Kasumi-1 (cell line): ENCODE results near the gene SOX8.

Experiments used
- DNase-seq, 2 experiments: peaks; one replicate each; lab custom pipeline; 2025; lab: John Stamatoyannopoulos, UW

Gene SOX8

DNA sequence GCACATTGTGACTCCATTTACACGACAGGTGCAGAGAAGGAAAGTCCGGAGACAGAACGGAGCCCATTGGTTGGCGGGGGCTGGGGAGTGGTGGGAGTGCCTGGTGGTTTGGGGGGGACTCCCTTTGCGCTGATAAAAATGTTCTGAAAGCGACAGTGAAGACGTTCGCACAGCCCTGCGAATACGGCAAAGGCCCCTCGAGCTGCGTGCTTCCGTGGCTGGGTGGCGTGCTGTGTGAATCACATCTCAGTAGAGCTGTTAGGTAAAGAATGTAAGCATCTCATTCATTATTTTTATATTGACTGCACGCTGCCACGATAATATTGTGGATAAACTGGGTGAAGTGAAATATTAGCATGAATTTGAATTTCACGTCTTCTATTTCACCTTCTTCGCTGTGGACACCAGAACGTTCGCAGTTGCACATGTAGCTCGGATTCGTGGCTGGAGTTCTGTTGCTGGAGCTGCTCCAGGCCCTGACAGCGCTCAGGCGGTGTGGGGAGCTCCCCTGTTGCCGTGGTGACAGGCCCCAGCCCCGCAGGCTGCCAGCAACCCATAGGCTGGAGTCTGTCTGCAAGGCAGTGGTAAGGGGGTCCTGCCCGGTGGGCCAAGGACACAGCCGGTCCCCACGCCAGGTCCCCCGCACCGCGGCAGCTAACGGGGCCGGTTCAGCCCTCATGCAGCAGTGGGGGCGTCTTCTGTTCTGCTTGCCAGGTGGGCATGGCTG, 44.6 kb downstream of the SOX8 start:
- no peak for DNase-seq

DNA sequence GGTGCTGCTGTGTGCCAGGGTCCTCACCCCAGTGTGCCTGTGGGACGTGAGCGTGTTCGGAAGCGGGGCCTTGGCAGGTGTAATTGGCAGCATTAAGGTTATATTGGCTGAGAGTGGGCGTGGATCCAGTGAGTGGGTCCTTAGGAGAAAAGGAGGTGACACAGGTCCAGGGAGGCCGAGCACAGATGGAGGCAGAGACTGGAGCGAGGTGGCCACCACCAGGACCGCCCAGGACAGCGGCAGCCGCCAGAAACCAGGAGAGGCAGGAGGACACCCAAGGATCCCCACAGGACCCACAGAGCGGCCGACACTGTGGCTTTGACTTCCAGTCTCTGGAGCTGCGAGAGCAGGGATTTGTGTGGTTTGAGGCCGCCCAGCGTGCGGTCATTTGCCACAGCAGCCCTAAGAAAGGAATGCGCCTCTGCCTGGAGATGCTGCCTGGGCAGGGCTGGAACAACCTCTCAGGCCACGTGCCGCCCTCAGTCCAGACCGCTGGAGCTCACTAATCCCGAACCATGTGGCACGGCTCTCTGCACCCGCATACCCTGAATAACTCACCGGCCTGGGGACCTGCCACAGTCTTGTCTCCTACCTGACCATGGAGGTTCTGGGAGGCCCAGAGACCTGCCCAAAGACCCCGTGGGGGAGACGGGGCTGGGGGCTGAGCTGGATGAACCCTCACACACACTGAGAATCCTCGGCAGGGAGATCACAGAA, 45.4 kb downstream of the SOX8 start:
- no peak for DNase-seq

DNA sequence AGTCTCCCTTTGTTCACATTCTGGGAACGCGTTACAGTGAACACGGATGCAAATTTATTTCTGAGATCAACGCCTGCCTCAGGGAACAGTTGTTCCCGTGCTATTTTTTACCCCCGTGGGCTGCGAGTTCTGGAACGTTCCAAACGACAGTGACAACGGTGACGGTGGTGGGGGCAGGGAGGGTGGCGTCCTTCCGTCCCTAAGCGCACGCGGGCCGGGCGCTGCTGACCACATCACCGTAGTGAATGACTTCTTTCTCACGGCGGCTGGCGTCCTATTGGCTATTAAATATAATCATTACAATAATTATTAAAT, 45.9 kb downstream of the SOX8 start:
- DNase-seq: no peak

- DNase-seq: no peak
Observed at GRCh38 chr16:1028056-1028455, 46.5 kb downstream of the SOX8 start.

- DNase-seq: no peak
Observed at GRCh38 chr16:1028524-1029258, 47.1 kb downstream of the SOX8 start.

GRCh38 chr16:1029259-1029545, 47.6 kb downstream of the SOX8 start:
- DNase-seq: no peak

GRCh38 chr16:1030473-1030901, 48.9 kb downstream of the SOX8 start:
- DNase-seq: no peak

GRCh38 chr16:1031666-1032065, 50.1 kb downstream of the SOX8 start:
- no peak for DNase-seq

- DNase-seq: no peak
Observed at GRCh38 chr16:1032607-1033006, 51.0 kb downstream of the SOX8 start.

DNA sequence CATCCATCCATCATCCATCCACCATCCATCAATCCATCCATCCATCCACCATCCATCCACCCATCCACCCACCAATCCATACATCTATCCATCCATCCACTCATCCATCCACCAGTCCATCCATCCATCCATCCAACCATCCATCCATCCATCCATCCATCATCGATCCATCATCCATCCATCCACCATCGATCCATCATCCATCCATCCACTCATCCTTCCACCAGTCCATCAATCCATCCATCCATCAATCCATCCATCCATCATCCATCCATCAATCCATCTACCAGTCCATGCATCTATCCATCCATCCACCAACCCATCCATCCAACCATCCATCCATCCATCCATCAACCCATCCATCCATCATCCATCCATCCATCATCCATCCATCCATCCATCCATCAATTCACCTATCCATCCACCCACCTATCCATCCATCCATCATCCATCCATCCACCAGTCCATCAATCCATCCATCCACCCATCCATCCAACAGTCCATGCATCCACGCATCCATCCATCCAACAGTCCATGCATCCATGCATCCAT, 51.6 kb downstream of the SOX8 start:
- DNase-seq: no peak

DNA sequence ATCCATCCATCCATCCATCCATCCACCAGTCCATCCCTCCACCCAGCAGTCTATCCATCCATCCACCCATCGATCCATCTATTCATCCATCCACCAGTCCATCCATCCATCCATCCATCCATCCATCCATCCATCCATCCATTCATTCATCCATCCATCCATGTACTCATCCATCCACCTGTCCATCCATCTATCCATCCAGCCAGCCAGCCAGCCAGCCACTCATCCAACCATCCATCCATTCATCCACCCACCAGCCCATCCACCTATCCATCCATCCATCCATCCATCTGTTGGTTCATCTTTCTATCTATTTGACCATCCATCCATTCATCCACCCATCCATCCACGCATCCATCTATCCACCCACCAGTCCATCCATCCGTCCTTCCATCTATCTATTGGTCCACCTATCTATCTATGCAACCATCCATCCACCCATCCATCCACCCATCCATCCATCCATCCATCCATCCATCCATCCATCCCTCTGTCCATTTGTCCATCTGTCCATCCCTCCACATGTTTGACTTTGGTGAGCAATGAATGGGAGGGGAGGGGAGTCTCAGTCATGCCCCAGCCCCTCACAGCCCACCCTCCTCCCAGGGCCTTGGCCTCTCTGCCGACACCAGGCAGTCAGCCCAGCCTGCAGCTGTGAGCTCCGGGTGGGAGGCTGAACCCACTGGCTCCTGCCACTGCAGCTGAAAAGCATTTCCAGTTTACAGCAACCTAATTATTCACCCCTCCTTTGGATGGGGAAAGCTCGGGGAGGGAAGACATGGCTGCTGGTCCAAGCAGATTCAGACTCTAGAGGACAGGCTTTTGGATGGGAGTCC, 52.9 kb downstream of the SOX8 start:
- no peak for DNase-seq

DNA sequence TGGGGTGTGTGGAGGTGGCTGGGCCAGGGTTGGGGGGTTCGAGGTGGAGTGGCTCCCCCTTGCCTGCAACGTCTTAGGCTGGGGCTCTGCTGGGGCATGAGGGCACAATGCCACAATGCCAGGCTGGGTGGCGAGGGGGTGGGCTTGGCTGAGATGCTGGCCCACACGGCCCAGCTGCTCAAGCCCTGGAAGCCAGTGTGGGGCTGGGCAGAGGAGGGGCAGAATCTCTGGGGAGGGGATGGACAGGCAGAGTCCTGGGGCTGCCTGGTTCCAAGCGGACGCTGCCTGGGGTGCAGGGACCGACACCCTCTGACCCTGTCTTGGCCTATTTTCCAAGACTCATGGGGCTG, 53.5 kb downstream of the SOX8 start:
- no peak for DNase-seq

GRCh38 chr16:1036166-1036565, 54.6 kb downstream of the SOX8 start:
- DNase-seq: no peak
